DMS 273 (cell line): ENCODE measurements around the gene TMEM41B.
"Not testable (repeated sequence)": the region's sequence is repeated elsewhere in the genome, so short reads cannot be mapped to it uniquely, and the experiment has no call there.

Experiments
- DNase-seq: peaks from one replicate; lab custom pipeline; 2025; ENCODE audit not compliant: unreplicated experiment; lab: John Stamatoyannopoulos, UW

The TMEM41B gene

GRCh38 chr11:9263840-9264315 is 50.5 kb downstream of the TMEM41B start:
- DNase-seq: no peak

- not testable (repeated sequence) for DNase-seq
Observed at GRCh38 chr11:9260838-9261146, 53.6 kb downstream of the TMEM41B start.

GRCh38 chr11:9259981-9260837 is 54.2 kb downstream of the TMEM41B start:
- no peak for DNase-seq

- DNase-seq: not testable (repeated sequence)
Observed at GRCh38 chr11:9258279-9258678, 56.1 kb downstream of the TMEM41B start.

GRCh38 chr11:9254416-9254815 is 60.0 kb downstream of the TMEM41B start:
- DNase-seq: no peak

GRCh38 chr11:9253086-9253485 is 61.3 kb downstream of the TMEM41B start:
- no peak for DNase-seq

- DNase-seq: peak; percentile 61
Observed at GRCh38 chr11:9251311-9251710, 63.1 kb downstream of the TMEM41B start.

GRCh38 chr11:9250139-9250582 is 64.2 kb downstream of the TMEM41B start:
- no peak for DNase-seq

- DNase-seq: no peak
Observed at GRCh38 chr11:9249252-9249651, 65.1 kb downstream of the TMEM41B start.

- DNase-seq: no peak
Observed at GRCh38 chr11:9247863-9248262, 66.5 kb downstream of the TMEM41B start.

- DNase-seq: not testable (repeated sequence)
Observed at GRCh38 chr11:9236242-9236641, 78.2 kb downstream of the TMEM41B start.

- DNase-seq: no peak
Observed at GRCh38 chr11:9232482-9232881, 81.9 kb downstream of the TMEM41B start.

- DNase-seq: peak; percentile 12
Observed at GRCh38 chr11:9231848-9232177, 82.6 kb downstream of the TMEM41B start.
